A375 (cell line): Measurements from ENCODE around the gene SPAG7. TPM values are rescaled to one million over a fixed set of nuclear protein-coding genes. Genes with fewer than 3 reads are reported as not detected.

Experiments
- small RNA-seq: library from RNA; depleted of rRNA; stranded (forward); fragments of <200 nt; gene quantifications from one replicate; pipeline ENCODE3, GENCODE V24; 2014
- total RNA-seq: library from RNA; depleted of rRNA; stranded (reverse); fragments of >200 nt; shearing (Covaris generic); gene quantifications from 2 replicates; pipeline ENCODE4 v1.2.3, GENCODE V29; 2014; rRNA removed

Gene SPAG7, protein sequence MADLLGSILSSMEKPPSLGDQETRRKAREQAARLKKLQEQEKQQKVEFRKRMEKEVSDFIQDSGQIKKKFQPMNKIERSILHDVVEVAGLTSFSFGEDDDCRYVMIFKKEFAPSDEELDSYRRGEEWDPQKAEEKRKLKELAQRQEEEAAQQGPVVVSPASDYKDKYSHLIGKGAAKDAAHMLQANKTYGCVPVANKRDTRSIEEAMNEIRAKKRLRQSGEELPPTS
- total RNA-seq: 90.5 and 106 TPM in 2 replicates

DNA sequence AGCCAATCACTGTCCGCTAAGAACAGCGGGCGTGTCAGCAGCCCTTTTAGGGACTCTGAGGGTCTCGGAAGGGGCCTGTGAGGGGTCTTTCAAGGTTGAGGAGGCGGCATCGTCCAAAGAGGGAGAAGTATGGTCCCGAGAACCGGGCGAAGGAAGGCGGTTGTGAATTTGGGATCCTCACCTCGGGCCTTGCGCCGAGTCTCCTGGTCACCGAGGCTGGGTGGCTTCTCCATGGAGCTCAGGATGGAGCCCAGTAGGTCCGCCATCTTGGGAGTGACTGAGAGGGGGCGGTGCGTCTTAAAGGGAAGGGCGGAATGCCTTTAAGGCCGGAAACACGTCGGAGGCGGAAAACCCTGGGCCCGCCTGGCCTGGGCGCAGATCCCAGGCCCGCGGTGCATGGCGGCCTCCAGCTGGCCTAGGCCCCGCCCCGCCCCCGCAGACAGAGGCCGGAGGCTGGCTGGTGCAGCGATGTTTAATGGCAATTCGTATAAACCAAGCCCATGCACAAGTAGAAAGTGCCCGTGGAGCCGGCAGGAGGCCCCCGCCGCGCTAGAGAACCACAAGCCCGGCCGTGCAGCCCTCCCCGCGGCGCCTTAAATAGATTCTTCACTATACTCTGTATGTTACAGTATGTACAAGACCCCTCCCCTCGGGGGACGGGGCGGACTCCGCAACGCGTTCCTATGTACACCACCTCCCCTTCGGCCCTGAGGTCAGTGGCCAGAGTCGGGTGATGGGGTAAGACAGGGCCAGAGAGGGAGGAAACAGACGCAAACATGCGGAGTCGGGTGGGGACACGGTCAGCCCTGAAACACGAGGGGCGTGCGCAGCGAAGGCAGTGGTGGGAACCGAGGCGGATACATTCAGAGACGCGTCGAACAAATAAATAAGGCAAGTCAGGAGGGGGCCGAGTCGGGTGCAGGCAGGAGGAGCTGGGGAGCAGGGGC is at the start of gene SPAG7:
SPAG7 (minus strand) TSS at position 279 of the 947 bp plus-strand sequence; CDS start at position 266, 13 bp downstream.

DNA sequence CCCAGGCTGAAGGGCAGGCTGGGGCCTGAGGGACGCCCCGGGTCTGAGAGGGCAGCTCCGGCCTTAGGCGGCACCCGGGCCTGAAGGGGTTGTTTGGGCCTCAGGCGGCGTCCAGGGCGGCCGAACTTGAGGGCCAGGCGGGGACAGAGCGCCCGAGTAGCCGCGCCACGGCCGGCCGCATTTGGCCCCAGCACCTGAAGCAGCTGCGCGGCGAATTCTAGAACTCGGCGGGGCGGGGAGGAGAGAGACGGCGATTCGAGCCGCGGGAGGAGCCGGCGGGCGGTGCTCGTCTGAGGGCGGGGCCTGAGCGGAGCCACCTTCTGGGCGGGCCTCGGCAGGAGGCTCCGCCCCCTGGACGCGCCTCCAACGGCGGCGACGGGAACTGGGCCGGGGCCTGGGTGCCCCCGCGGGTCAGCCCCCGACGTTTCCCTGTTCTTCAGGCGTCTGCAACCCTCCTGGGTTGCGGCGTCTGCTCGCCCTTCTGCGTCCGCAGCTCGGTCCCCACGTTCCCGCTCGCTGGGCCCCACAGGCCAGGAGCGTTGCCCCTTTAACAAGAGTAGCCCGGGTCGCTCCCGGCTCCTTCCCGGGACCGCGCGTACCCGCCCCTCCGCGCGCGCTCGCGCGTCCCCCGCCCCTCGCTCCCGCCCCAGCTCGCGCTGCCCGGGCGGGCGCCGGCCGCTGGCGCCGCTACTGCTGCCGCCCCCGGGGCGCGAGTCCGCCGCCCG is 29.8 kb upstream of the SPAG7 start, which contains the start of the genes INCA1 and KIF1C:
INCA1 (minus strand) TSS at position 221 of the 725 bp plus-strand sequence. CDS start 3,085 bp downstream, outside the sequence.
KIF1C (plus strand) TSS at position 649 of the 725 bp plus-strand sequence. CDS start 2,297 bp downstream, outside the sequence.

DNA sequence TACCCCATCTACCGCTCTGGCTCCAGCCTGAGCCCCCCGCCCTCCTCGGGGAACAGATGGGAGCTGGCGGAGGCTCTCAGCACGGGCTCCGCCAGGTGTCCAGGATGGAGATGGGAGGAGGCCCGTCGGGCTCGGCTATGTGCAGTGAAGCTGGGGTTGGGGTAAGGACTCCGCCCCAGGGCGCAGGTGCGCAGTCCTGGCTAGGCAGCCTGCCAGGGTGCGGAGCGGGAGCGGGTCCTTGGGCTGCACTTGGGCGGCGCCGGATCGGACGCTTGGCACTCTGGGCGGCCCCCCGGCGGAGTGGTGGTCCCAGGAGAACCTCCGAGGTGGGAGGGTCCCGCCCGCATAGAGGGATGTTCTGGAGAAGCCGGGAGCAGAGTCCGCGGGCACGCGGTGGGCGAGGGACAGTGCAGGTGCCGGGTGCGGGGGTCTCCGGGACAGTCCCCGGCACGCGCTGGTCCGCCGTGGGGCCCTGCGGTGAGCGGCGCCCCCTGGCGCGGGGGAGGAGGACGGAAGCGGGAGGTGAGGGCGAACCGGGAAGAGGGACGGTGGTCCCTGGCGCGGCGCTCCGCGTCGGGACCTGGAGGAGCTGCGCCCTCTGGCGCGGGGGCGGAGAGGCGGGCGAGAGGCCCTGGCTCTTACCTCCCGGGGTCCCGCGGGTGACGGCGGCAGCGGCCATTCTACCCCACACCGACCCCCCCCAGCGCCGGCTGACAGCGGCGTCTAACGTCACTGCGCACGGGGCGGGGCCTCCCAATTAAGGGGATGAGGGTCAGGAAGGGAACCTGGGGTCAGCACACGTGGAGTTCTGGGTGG is 19.5 kb upstream of the SPAG7 start, which contains the start of gene CAMTA2:
CAMTA2 (minus strand) TSS at position 725 of the 816 bp plus-strand sequence. CDS start 1,453 bp downstream, outside the sequence.

DNA sequence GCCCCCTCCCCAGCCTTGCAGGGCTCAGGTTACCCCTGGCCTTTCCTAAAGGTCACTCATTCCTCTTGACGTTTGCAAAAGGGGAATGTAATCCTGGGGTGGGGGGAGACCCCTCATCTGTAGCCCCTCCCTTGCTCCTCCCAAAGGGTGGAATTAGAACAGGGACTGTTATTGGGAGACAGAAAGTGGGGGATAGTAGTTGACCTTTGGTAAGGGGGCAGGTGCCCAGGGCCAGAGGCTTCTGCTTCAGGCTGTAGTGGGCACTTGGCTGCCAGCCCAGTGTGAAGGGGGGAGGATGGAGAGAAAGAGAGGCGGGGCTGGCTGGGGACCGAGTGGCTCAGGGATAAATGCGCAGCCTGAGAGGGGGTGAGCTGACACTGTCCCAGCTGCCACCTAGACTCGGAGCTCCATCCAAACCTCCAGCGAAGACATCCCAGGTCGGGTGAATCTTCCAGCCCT is 16.8 kb downstream of the SPAG7 start, which contains the start of gene ENO3:
ENO3 (plus strand) TSS at position 374 of the 459 bp plus-strand sequence. CDS start 711 bp downstream, outside the sequence.

DNA sequence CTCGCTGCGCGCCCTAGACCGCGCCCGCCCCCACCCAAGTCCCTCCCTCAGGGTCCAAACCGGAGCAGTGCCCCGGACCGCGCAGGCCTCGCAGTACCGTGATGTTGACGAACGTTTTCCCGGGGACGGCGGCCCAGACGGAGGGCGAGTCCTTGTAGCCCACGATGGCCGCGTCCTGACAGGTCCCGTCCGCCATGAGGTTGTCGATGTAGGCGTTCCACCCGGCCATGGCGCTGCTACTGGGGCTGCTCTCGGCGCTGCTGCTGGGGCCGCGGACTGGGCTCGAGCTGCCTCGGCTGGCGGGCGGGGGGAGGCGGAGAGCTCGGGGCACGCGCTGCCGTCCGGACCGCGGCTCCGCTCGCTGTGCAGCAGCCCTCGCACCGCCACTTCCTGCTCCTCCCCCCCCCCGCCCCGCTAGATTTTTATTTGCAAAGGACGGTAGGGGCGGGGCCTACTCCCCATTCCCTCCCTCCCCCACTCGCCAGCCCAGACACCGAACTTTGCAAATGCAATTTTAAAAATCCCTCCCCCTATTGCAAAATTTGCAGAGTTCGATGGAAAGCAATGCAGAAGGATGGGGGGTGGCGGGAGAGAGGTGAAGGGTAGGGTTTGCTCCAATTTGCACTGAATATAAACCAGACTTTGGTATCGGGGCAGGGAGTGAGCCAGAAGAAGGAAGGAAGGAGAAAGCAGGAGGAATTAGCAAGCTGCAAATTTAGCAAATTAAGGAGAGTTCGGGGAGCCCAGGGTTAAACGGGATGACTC is 19.3 kb downstream of the SPAG7 start, which contains the start of gene PFN1:
PFN1 (minus strand) TSS at position 365 of the 765 bp plus-strand sequence; CDS start at position 229, 136 bp downstream.

DNA sequence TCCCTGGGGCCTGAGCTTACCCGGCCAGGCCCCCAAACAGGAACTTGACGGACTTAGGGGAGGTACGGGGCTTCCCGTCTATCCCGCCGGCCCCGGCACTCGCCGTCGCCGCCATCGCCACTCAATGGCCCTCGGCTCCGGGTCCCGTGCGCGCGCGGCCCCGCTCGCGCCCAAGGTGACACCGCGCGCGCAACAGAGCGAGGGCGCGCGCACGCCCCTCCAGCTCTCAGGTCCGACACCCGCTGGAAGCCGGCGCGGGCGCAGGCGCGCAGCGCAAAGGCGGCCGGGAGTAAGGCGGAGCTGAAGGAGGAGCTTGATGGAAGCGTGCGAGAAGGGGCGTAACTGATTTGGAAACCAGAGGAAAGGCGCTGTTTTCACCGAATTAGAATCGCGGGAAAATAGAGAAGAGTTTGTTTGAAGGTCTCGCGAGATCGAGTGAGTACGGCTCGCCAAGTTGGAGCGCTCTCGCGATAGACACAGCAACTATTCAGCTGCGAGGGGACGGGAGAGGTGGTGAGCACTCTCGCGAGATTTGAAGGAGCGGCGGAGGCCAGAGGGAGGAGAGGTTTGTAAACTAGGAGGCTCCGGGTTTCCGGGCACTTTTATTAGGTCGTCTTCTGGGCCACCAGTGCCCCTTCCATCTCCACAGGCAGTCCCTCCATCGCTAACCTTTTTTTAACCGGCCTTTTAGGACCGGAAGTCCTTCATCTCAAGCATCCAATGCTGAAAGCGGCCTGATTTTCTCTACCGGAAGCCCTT is 27.6 kb downstream of the SPAG7 start, which contains the start of the genes RNF167 and SLC25A11:
RNF167 (plus strand) TSS at position 473 of the 759 bp plus-strand sequence. CDS start 642 bp downstream, outside the sequence.
SLC25A11 (minus strand) TSS at position 251 of the 759 bp plus-strand sequence; CDS start at position 115, 136 bp downstream.

DNA sequence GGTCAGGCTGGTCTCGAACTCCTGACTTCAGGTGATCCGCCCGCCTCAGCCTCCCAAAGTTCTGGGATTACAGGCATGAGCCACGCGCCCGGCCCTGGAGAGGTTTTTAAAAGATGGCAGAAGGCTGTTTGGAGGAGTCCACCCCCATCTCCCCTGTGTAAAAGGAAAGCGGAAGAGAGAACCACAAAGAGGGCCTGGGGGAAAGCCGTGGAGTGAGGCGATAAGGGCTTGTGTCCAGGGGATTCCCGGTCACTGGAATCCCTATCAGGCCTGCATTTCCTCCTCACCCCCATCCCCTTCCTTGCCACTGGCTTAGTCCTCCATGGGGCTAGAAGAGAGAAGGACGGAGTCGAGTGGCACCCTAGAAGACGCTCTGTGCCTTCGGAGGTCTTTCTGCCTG is 35.7 kb downstream of the SPAG7 start, which contains the start of gene GP1BA:
GP1BA (plus strand) TSS at position 315 of the 400 bp plus-strand sequence. CDS start 328 bp downstream, outside the sequence.

Small RNA genes within 50 kb of the gene (small RNA-seq; reads per million reads assigned to genes)
- gene MIR6864 (not detected), gene MIR6865 (not detected)

Other genes with a start within 250 kb of the SPAG7 start
- gene MED11, start 236.4 kb downstream of the SPAG7 start, total RNA-seq: 29.1 and 38.1 TPM in 2 replicates
- gene ZMYND15, start 228.0 kb downstream of the SPAG7 start, total RNA-seq: 0.27 and 0.38 TPM in 2 replicates
- 4.0 and 4.1 TPM in 2 replicates for gene CXCL16, start 227.9 kb downstream of the SPAG7 start, total RNA-seq
- gene TM4SF5, start 195.9 kb downstream of the SPAG7 start, total RNA-seq: not detected in 2 replicates
- gene VMO1, start 181.5 kb downstream of the SPAG7 start, total RNA-seq: 0.26 TPM in 1 of 2 replicates, not detected in the other
- not detected in 2 replicates for gene GLTPD2, start 178.9 kb downstream of the SPAG7 start, total RNA-seq
- gene PSMB6, start 171.7 kb downstream of the SPAG7 start, total RNA-seq: 200 and 223 TPM in 2 replicates
- gene PLD2, start 160.7 kb downstream of the SPAG7 start, total RNA-seq: 19.5 and 26.8 TPM in 2 replicates
- 33.7 and 33.8 TPM in 2 replicates for gene MINK1, start 134.5 kb downstream of the SPAG7 start, total RNA-seq
- gene C17orf107, start 68.3 kb downstream of the SPAG7 start, total RNA-seq: 0.45 and 0.53 TPM in 2 replicates
- 0.19 and 0.38 TPM in 2 replicates for gene CHRNE, start 64.7 kb downstream of the SPAG7 start, total RNA-seq
- gene GP1BA, start 35.5 kb downstream of the SPAG7 start, total RNA-seq: not detected in 2 replicates
- gene SLC25A11, start 27.8 kb downstream of the SPAG7 start, total RNA-seq: 83.0 and 86.7 TPM in 2 replicates
- gene RNF167, start 27.5 kb downstream of the SPAG7 start, total RNA-seq: 43.8 and 50.1 TPM in 2 replicates
- gene PFN1, start 19.3 kb downstream of the SPAG7 start, total RNA-seq: 1,994 and 2,456 TPM in 2 replicates
- gene ENO3, start 16.7 kb downstream of the SPAG7 start, total RNA-seq: 7.2 and 8.6 TPM in 2 replicates
- 25.6 and 46.7 TPM in 2 replicates for gene CAMTA2, start 19.9 kb upstream of the SPAG7 start, total RNA-seq
- 0.72 TPM in 1 of 2 replicates, not detected in the other for gene INCA1, start 29.7 kb upstream of the SPAG7 start, total RNA-seq
- 39.6 and 46.3 TPM in 2 replicates for gene KIF1C, start 30.1 kb upstream of the SPAG7 start, total RNA-seq
- gene SLC52A1, start 67.6 kb upstream of the SPAG7 start, total RNA-seq: not detected in 2 replicates
- gene ZFP3, start 110.7 kb upstream of the SPAG7 start, total RNA-seq: not detected in 2 replicates
- 19.4 and 20.4 TPM in 2 replicates for gene ZNF232, start 144.1 kb upstream of the SPAG7 start, total RNA-seq
- gene USP6, start 148.2 kb upstream of the SPAG7 start, total RNA-seq: not detected in 2 replicates
- 16.3 and 17.7 TPM in 2 replicates for gene ZNF594, start 224.1 kb upstream of the SPAG7 start, total RNA-seq